ENCODE results near the gene PLEKHD1.

Gene PLEKHD1

GRCh38 chr14:69567563-69567962 is 83.0 kb downstream of the PLEKHD1 start:
- Histone ChIP-seq H3K27me3 (ENCODE audit: control insufficient read depth, insufficient read depth, low read length) (peaks cover 53% of the 10 kb centered on the region), H3K9me3 (ENCODE audit: control insufficient read depth, low read length) (no peaks in the 10 kb centered on the region), H3K36me3 (ENCODE audit: control insufficient read depth, insufficient read depth, low read length) (no peaks in the 10 kb centered on the region), H3K9ac (ENCODE audit: low read length) (no peak overlapping the region), H3K4me1 (ENCODE audit: control insufficient read depth, insufficient read depth, low read length) (peaks cover 7% of the 10 kb centered on the region), H3K4me3 (ENCODE audit: low read length) (no peak overlapping the region)

GRCh38 chr14:69569859-69570258 is 85.3 kb downstream of the PLEKHD1 start:
- Histone ChIP-seq H3K4me1 (ENCODE audit: control insufficient read depth, insufficient read depth, low read length) (peaks cover 12% of the 10 kb centered on the region), H3K36me3 (ENCODE audit: control insufficient read depth, insufficient read depth, low read length) (no peaks in the 10 kb centered on the region), H3K9ac (ENCODE audit: low read length) (no peak overlapping the region), H3K27me3 (ENCODE audit: control insufficient read depth, insufficient read depth, low read length) (peaks cover 71% of the 10 kb centered on the region), H3K9me3 (ENCODE audit: control insufficient read depth, low read length) (no peaks in the 10 kb centered on the region), H3K4me3 (ENCODE audit: low read length) (no peak overlapping the region)

GRCh38 chr14:69570836-69571330 is 86.4 kb downstream of the PLEKHD1 start:
- no peak overlapping the region for H3K9ac ChIP-seq (ENCODE audit: low read length)
- peaks cover 12% of the 10 kb centered on the region for H3K4me1 ChIP-seq (ENCODE audit: control insufficient read depth, insufficient read depth, low read length)
- H3K27me3 ChIP-seq (ENCODE audit: control insufficient read depth, insufficient read depth, low read length) = peaks cover 73% of the 10 kb centered on the region
- no peak overlapping the region for H3K4me3 ChIP-seq (ENCODE audit: low read length)
- H3K36me3 ChIP-seq (ENCODE audit: control insufficient read depth, insufficient read depth, low read length) = no peaks in the 10 kb centered on the region
- H3K9me3 ChIP-seq (ENCODE audit: control insufficient read depth, low read length) = no peaks in the 10 kb centered on the region

GRCh38 chr14:69571449-69572029 is 87.0 kb downstream of the PLEKHD1 start:
- Histone ChIP-seq H3K4me1 (ENCODE audit: control insufficient read depth, insufficient read depth, low read length) (peaks cover 12% of the 10 kb centered on the region), H3K9ac (ENCODE audit: low read length) (no peak overlapping the region), H3K36me3 (ENCODE audit: control insufficient read depth, insufficient read depth, low read length) (no peaks in the 10 kb centered on the region), H3K4me3 (ENCODE audit: low read length) (no peak overlapping the region), H3K27me3 (ENCODE audit: control insufficient read depth, insufficient read depth, low read length) (peaks cover 80% of the 10 kb centered on the region), H3K9me3 (ENCODE audit: control insufficient read depth, low read length) (no peaks in the 10 kb centered on the region)

GRCh38 chr14:69572030-69572840 is 87.7 kb downstream of the PLEKHD1 start:
- H3K36me3 ChIP-seq (ENCODE audit: control insufficient read depth, insufficient read depth, low read length) = no peaks in the 10 kb centered on the region
- peaks cover 12% of the 10 kb centered on the region for H3K4me1 ChIP-seq (ENCODE audit: control insufficient read depth, insufficient read depth, low read length)
- peaks cover 87% of the 10 kb centered on the region for H3K27me3 ChIP-seq (ENCODE audit: control insufficient read depth, insufficient read depth, low read length)
- no peak overlapping the region for H3K9ac ChIP-seq (ENCODE audit: low read length)
- H3K9me3 ChIP-seq (ENCODE audit: control insufficient read depth, low read length) = no peaks in the 10 kb centered on the region
- no peak overlapping the region for H3K4me3 ChIP-seq (ENCODE audit: low read length)

- Histone ChIP-seq H3K36me3 (ENCODE audit: control insufficient read depth, insufficient read depth, low read length) (no peaks in the 10 kb centered on the region), H3K27me3 (ENCODE audit: control insufficient read depth, insufficient read depth, low read length) (peaks cover 83% of the 10 kb centered on the region), H3K9me3 (ENCODE audit: control insufficient read depth, low read length) (no peaks in the 10 kb centered on the region), H3K4me3 (ENCODE audit: low read length) (no peak overlapping the region), H3K9ac (ENCODE audit: low read length) (no peak overlapping the region), H3K4me1 (ENCODE audit: control insufficient read depth, insufficient read depth, low read length) (peaks cover 12% of the 10 kb centered on the region)
These were observed 88.3 kb downstream of the PLEKHD1 start for GRCh38 chr14:69572841-69573135.

- Histone ChIP-seq H3K9me3 (ENCODE audit: control insufficient read depth, low read length) (no peaks in the 10 kb centered on the region), H3K4me3 (ENCODE audit: low read length) (no peak overlapping the region), H3K36me3 (ENCODE audit: control insufficient read depth, insufficient read depth, low read length) (no peaks in the 10 kb centered on the region), H3K4me1 (ENCODE audit: control insufficient read depth, insufficient read depth, low read length) (peaks cover 12% of the 10 kb centered on the region), H3K9ac (ENCODE audit: low read length) (no peak overlapping the region), H3K27me3 (ENCODE audit: control insufficient read depth, insufficient read depth, low read length) (peaks cover 77% of the 10 kb centered on the region)
These were observed 88.8 kb downstream of the PLEKHD1 start for GRCh38 chr14:69573205-69573830.

GRCh38 chr14:69573831-69574262 is 89.3 kb downstream of the PLEKHD1 start:
- peaks cover 12% of the 10 kb centered on the region for H3K4me1 ChIP-seq (ENCODE audit: control insufficient read depth, insufficient read depth, low read length)
- no peak overlapping the region for H3K9ac ChIP-seq (ENCODE audit: low read length)
- peaks cover 75% of the 10 kb centered on the region for H3K27me3 ChIP-seq (ENCODE audit: control insufficient read depth, insufficient read depth, low read length)
- no peak overlapping the region for H3K4me3 ChIP-seq (ENCODE audit: low read length)
- H3K36me3 ChIP-seq (ENCODE audit: control insufficient read depth, insufficient read depth, low read length) = no peaks in the 10 kb centered on the region
- H3K9me3 ChIP-seq (ENCODE audit: control insufficient read depth, low read length) = no peaks in the 10 kb centered on the region

- Histone ChIP-seq H3K9ac (ENCODE audit: low read length) (no peak within 1 kb of the TSS), H3K27me3 (ENCODE audit: control insufficient read depth, insufficient read depth, low read length) (peaks cover 73% of the 10 kb centered on the region)
These were observed 89.9 kb downstream of the PLEKHD1 start, which contains the start of gene CCDC177 for GRCh38 chr14:69574263-69574953. Gene CCDC177 (minus strand): TSS chr14:69574871. CDS start chr14:69573622, 1,249 bp downstream.

GRCh38 chr14:69574954-69575295 is 90.4 kb downstream of the PLEKHD1 start:
- no peaks in the 10 kb centered on the region for H3K36me3 ChIP-seq (ENCODE audit: control insufficient read depth, insufficient read depth, low read length)
- peaks cover 68% of the 10 kb centered on the region for H3K27me3 ChIP-seq (ENCODE audit: control insufficient read depth, insufficient read depth, low read length)
- H3K9me3 ChIP-seq (ENCODE audit: control insufficient read depth, low read length) = no peaks in the 10 kb centered on the region
- H3K4me1 ChIP-seq (ENCODE audit: control insufficient read depth, insufficient read depth, low read length) = peaks cover 19% of the 10 kb centered on the region
- H3K4me3 ChIP-seq (ENCODE audit: low read length) = no peak overlapping the region
- no peak overlapping the region for H3K9ac ChIP-seq (ENCODE audit: low read length)

More at GRCh38 chr14:69574263-69574953, 89.9 kb downstream of the PLEKHD1 start, which contains the start of gene CCDC177:
- peaks cover 14% of the 10 kb centered on the region for H3K4me1 ChIP-seq (ENCODE audit: control insufficient read depth, insufficient read depth, low read length)
- no peaks in the 10 kb centered on the region for H3K9me3 ChIP-seq (ENCODE audit: control insufficient read depth, low read length)
- no peaks in the 10 kb centered on the region for H3K36me3 ChIP-seq (ENCODE audit: control insufficient read depth, insufficient read depth, low read length)
- H3K4me3 ChIP-seq (ENCODE audit: low read length) = no peak within 1 kb of the TSS

- no peaks in the 10 kb centered on the region for H3K9me3 ChIP-seq (ENCODE audit: control insufficient read depth, low read length)
- H3K9ac ChIP-seq (ENCODE audit: low read length) = no peak overlapping the region
- no peak overlapping the region for H3K4me3 ChIP-seq (ENCODE audit: low read length)
- H3K4me1 ChIP-seq (ENCODE audit: control insufficient read depth, insufficient read depth, low read length) = peaks cover 14% of the 10 kb centered on the region
- no peaks in the 10 kb centered on the region for H3K36me3 ChIP-seq (ENCODE audit: control insufficient read depth, insufficient read depth, low read length)
- peaks cover 25% of the 10 kb centered on the region for H3K27me3 ChIP-seq (ENCODE audit: control insufficient read depth, insufficient read depth, low read length)
These were observed 94.9 kb downstream of the PLEKHD1 start for GRCh38 chr14:69579476-69579875.

Data from mucosa of stomach (tissue), 1 donor.